Prostate gland (tissue), 2 donors: Measurements from ENCODE around the gene SLC50A1.

ENCODE experiments used
- CTCF ChIP-seq, 4 experiments: fragments of 200-600 bp in 2 of 4; fragments of 450-650 bp in 2 of 4; sonication (generic) in 2 of 4; IDR thresholded peaks; 1 replicate in 3 of 4; 2 replicates in 1 of 4; pipeline ENCODE4 v1.5.1; 2016 to 2019; ENCODE audit warnings: antibody characterized with exemption in 4 of 4, mild to moderate bottlenecking in 2 of 4, moderate library complexity in 2 of 4
- POLR2A ChIP-seq: fragments of 450-650 bp; IDR thresholded peaks from one replicate; pipeline ENCODE4 v1.6.1; 2016; ENCODE audit warnings: antibody characterized with exemption, mild to moderate bottlenecking
- POLR2AphosphoS5 ChIP-seq: sonication (generic); formaldehyde crosslinking; IDR thresholded peaks from one replicate; pipeline ENCODE4 v1.6.1; 2017; ENCODE audit warnings: antibody characterized with exemption

DNA sequence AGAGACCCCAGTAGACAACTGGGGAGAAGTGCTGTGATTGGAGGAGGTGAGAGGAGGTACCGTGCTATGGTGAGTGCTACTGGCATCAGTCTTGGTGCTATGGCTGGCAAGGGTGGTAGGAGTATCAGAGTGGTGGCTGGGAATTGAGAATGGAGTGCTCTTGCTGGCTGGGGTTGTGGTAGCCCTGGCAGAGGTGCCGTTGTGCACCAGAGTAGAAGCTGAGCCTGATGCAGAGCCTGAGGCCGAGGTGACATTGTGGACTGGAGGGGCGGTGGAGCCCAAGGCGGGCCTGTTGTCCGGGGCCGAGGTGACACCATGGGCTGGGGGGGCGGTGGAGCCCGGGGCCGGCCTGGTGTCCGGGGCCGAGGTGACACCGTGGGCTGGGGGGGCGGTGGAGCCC, 52.6 kb downstream of the SLC50A1 start:
- TF ChIP-seq CTCF (IDR thresholded peaks at IDR 0.05) (no peak), POLR2AphosphoS5 (no peak), POLR2A (no peak)
